ENCODE results near the gene TTC16. TPM values are rescaled to one million over a fixed set of nuclear protein-coding genes. Genes with fewer than 3 reads are reported as not detected.
A peak's percentile ranks its signal among the peaks of the same experiment; 100 is the strongest.

TTC16 gene
- total RNA-seq, 1 donor from 2014 or later: 1.3 TPM

DNA sequence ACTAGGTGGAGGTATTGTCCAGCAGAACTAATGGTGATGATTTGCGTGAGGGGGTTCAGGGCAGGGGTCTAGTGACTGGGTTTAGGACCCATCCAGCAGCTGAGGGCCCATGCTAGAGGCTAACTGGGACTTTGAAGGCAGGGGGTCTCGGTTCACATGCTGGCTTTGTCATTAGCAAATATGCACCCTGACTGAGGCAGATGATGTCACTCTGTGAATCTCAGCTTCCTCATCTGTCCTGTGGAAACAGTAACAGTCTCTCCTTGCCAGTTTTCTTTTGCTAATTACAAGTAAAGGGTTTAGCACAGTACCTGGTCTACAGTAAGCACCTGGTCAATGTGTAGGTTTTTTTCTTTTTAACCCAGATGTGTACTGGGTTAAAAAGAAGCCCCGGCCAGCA lies 57.4 kb downstream of the TTC16 start:
- Histone ChIP-seq H3K4me3 (no peak overlapping the region), H3K4me1 (peaks cover 31% of the 10 kb centered on the region), H3K9me3 (no peaks in the 10 kb centered on the region), H3K36me3 (peaks cover 3% of the 10 kb centered on the region), H3K27me3 (ENCODE audit: low read depth) (no peaks in the 10 kb centered on the region), H3K27ac (no peak overlapping the region)
- DNase-seq: no peak
- TF ChIP-seq, protein P1, sequence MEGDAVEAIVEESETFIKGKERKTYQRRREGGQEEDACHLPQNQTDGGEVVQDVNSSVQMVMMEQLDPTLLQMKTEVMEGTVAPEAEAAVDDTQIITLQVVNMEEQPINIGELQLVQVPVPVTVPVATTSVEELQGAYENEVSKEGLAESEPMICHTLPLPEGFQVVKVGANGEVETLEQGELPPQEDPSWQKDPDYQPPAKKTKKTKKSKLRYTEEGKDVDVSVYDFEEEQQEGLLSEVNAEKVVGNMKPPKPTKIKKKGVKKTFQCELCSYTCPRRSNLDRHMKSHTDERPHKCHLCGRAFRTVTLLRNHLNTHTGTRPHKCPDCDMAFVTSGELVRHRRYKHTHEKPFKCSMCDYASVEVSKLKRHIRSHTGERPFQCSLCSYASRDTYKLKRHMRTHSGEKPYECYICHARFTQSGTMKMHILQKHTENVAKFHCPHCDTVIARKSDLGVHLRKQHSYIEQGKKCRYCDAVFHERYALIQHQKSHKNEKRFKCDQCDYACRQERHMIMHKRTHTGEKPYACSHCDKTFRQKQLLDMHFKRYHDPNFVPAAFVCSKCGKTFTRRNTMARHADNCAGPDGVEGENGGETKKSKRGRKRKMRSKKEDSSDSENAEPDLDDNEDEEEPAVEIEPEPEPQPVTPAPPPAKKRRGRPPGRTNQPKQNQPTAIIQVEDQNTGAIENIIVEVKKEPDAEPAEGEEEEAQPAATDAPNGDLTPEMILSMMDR (IDR thresholded peaks at IDR 0.05): no peak
- ATAC-seq: no peak
- intact Hi-C loops (cut with DNase I): no loop called here

- TF ChIP-seq, protein P1 (IDR thresholded peaks at IDR 0.05): no peak
Measured at GRCh38 chr9:127773981-127774380, 58.1 kb downstream of the TTC16 start.

DNA sequence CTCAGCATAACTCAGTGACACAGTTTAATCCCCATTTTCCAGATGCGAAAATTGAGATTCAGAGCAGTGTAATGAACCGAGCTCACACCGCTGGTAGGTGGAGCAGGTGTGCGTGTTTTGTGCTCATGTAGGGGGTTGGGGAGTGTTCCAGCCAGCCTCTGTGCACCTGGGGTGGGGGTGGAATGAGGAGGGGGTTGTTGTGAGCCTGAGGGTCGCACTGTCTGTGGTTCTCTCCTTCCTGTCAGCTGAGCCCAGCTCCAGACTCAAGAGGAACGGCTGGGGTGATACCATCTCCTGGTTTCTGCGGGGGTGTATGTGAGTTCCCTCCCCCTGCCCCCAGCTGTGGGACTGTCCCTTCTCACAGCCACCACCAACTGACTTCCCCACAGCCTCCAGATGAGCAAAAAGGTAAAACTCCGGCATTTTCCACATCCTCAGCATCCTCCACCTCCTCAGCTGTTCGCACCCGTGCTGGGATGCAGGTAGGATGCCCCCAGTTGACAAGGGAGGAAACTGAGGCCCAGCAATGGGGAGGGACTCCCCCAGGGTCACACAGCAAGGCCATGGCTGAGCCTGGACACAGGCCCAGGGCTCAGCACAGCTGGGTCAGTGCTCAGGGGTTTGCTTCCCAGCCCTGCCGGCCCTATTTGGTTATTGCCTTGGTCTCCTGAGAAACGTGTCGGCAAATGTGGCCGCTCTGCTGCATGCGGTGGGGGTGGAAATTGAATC lies 60.5 kb downstream of the TTC16 start:
- Histone ChIP-seq H3K27ac (peak overlapping the region; percentile 43), H3K9me3 (no peaks in the 10 kb centered on the region), H3K27me3 (ENCODE audit: low read depth) (no peaks in the 10 kb centered on the region), H3K36me3 (peaks cover 3% of the 10 kb centered on the region), H3K4me1 (peaks cover 33% of the 10 kb centered on the region), H3K4me3 (peak overlapping the region; percentile 53)
- ATAC-seq: peak in 1 of 2 donors; percentile 38
- TF ChIP-seq, protein P1 (IDR thresholded peaks at IDR 0.05): no peak
- intact Hi-C loops (cut with DNase I): no loop called here
- DNase-seq: peak; percentile 78

More at GRCh38 chr9:127773981-127774380, 58.1 kb downstream of the TTC16 start:
- Histone ChIP-seq H3K9me3 (no peaks in the 10 kb centered on the region), H3K4me3 (no peak overlapping the region), H3K27me3 (ENCODE audit: low read depth) (no peaks in the 10 kb centered on the region), H3K27ac (no peak overlapping the region), H3K4me1 (peaks cover 33% of the 10 kb centered on the region), H3K36me3 (peaks cover 3% of the 10 kb centered on the region)
- DNase-seq (no peak), ATAC-seq (no peak)
- intact Hi-C loops (cut with DNase I): no loop called here

- no peaks in the 10 kb centered on the region for H3K27me3 ChIP-seq (ENCODE audit: low read depth)
- TF ChIP-seq, protein P1 (IDR thresholded peaks at IDR 0.05): no peak
- intact Hi-C loops (cut with DNase I): no loop called here
- DNase-seq (no peak), ATAC-seq (no peak)
- no peaks in the 10 kb centered on the region for H3K9me3 ChIP-seq
- H3K4me1 ChIP-seq: peaks cover 34% of the 10 kb centered on the region
- H3K27ac ChIP-seq: peak overlapping the region; percentile 43
- H3K36me3 ChIP-seq: peaks cover 3% of the 10 kb centered on the region
- H3K4me3 ChIP-seq: peak overlapping the region; percentile 53
Measured at GRCh38 chr9:127776924-127777289, 61.0 kb downstream of the TTC16 start.

- Histone ChIP-seq H3K36me3 (peaks cover 3% of the 10 kb centered on the region), H3K4me1 (peaks cover 39% of the 10 kb centered on the region), H3K9me3 (no peaks in the 10 kb centered on the region), H3K4me3 (peak overlapping the region; percentile 53), H3K27ac (peak overlapping the region; percentile 89), H3K27me3 (ENCODE audit: low read depth) (no peaks in the 10 kb centered on the region)
- TF ChIP-seq, protein P1 (IDR thresholded peaks at IDR 0.05): no peak
- DNase-seq (no peak), ATAC-seq (no peak)
- intact Hi-C loops (cut with DNase I): no loop called here
Measured at GRCh38 chr9:127777368-127777980, 61.6 kb downstream of the TTC16 start.

Measured in lower lobe of right lung (tissue), 2 donors.